Transverse colon (tissue), 4 donors: ENCODE results near the gene C11orf91.

Experiments
- CTCF ChIP-seq, 5 experiments: fragments of 200-600 bp in 3 of 5; fragments of 450-650 bp in 2 of 5; sonication (generic) in 3 of 5; IDR thresholded peaks; 1 replicate in 2 of 5; 2 replicates in 3 of 5; pipeline ENCODE4 v1.5.1; 2016 to 2017; ENCODE audit warnings: antibody characterized with exemption in 5 of 5, inconsistent platforms in 3 of 5, mild to moderate bottlenecking in 2 of 5, moderate library complexity in 1 of 5
- EP300 ChIP-seq: sonication (generic); formaldehyde crosslinking; IDR thresholded peaks from one replicate; pipeline ENCODE4 v1.6.1; 2017; ENCODE audit warnings: antibody characterized with exemption, low read depth
- POLR2A ChIP-seq: fragments of 450-650 bp; IDR thresholded peaks from one replicate; pipeline ENCODE4 v1.6.1; 2016; ENCODE audit warnings: antibody characterized with exemption, mild to moderate bottlenecking, moderate library complexity
- POLR2AphosphoS5 ChIP-seq, 3 donors: sonication (generic); formaldehyde crosslinking; IDR thresholded peaks; one replicate each; pipeline ENCODE4 v1.6.1; 2016; ENCODE audit warnings: antibody characterized with exemption in 3 of 3

DNA sequence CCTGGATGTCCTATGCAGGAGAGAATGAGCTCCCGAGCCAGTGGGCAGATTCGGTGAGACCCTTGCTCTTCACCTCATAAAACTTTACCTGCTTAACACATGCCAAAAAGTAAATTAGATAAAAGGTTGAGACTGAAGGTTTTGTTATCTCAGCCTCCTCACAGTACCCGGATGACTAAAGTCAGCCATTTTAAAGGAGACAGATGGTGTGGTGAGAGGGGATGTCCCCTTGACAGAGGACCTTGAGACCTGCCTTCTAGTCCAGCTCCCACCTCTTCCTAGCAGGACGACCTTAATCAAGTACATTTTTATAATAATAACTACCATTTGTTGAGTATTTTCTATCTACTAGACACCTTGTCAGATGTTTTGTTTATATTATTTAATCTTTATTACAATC, 39.7 kb downstream of the C11orf91 start:
- TF ChIP-seq CTCF (IDR thresholded peaks at IDR 0.05) (no peak), POLR2A (no peak), POLR2AphosphoS5 (IDR thresholded peaks at IDR 0.05) (no peak), EP300 (no peak)
